ENCODE results near the gene ICE1. TPM values are rescaled to one million over a fixed set of nuclear protein-coding genes. Genes with fewer than 3 reads are reported as not detected.
A peak's percentile ranks its signal among the peaks of the same experiment; 100 is the strongest.

Gene ICE1
- total and polyA plus RNA-seq, 9 of the 15 experiments (the other 6 are each of a cell fraction or from before 2014, with no cell fraction given) = 4.9 to 47.4 (median 28.2) TPM

- CTCF ChIA-PET (ENCODE audit: low intra/inter-chr PET ratio) = no interaction called here
- BruUV-seq (replicated peaks) = no TSS peak
- Histone ChIP-seq H3K27me3 (ENCODE audit: control insufficient read depth in 2 of 2, insufficient read depth in 2 of 2, low read length in 2 of 2) (peaks cover under 1 to 5% of the 10 kb centered on the region in 2 experiments; a peak in 2 of 5 replicates), H2AFZ (ENCODE audit: low read depth, low read length) (peak overlapping the region; percentile 42), H3K9me1 (ENCODE audit: control insufficient read depth, insufficient read depth, low read length) (no peaks in the 10 kb centered on the region), H4K20me1 (replicated peaks; ENCODE audit: control insufficient read depth, insufficient read depth, low read length) (no peaks in the 10 kb centered on the region), H3K9ac (ENCODE audit: insufficient read depth in 1 of 2, low read depth in 2 of 2, low read length in 2 of 2) (no peak overlapping the region), H3K27ac (ENCODE audit: extremely low read depth, low read depth, low read length) (peak overlapping the region; percentile 31; the same call in 1 of the 3 replicates), H3K9me3 (replicated peaks; ENCODE audit: control insufficient read depth, insufficient read depth, low read depth, low read length) (no peaks in the 10 kb centered on the region), H3K36me3 (ENCODE audit: control insufficient read depth, insufficient read depth, low read length) (no peaks in the 10 kb centered on the region), H3K4me2 (ENCODE audit: insufficient read depth, low read length) (peak overlapping the region; percentile 38), H3K79me2 (ENCODE audit: control insufficient read depth, insufficient read depth, low read length) (no peaks in the 10 kb centered on the region), H3K4me3 (no peak overlapping the region), H3K4me1 (replicated peaks in 1 of 2; ENCODE audit: control insufficient read depth in 2 of 2, insufficient read depth in 2 of 2, low read length in 2 of 2) (peaks cover 0 to 17% of the 10 kb centered on the region in 2 experiments; a peak in 3 of 5 replicates)
- FAIRE-seq (peak; percentile 29), DNase-seq (ENCODE audit: extremely low read depth in 1 of 4, low spot score in 3 of 4) (peak in 2 of 4 experiments; percentile 34 to 35), ATAC-seq (peak; percentile 47)
- POLR2A ChIA-PET = interaction anchor here (0.6 to 2.0 kb wide), 3 partner anchors 10 to 83 kb away, joined by 3 to 10 read pairs (median 4); no protein-coding TSS in a partner anchor
- intact Hi-C loops (cut with micrococcal nuclease) (no loop called here), in situ Hi-C loops (cut with MboI) (no loop called here)
- WGBS (ENCODE audit: insufficient coverage, low coverage, missing lambda C conversion rate) = 1% methylated on average over 6 of the region's 6 CpGs
- TF ChIP-seq BRD4 (IDR thresholded peaks at IDR 0.05) (no peak), PREB (CRISPR knock-in tag; IDR thresholded peaks at IDR 0.05) (no peak), ZBTB8A (IDR thresholded peaks at IDR 0.05; ENCODE audit: partially characterized antibody) (no peak), GTF3C2 (IDR thresholded peaks at IDR 0.05; ENCODE audit: borderline replicate concordance, extremely low read depth, insufficient read length) (no peak), ETS2 (tag; IDR thresholded peaks at IDR 0.05; ENCODE audit: borderline replicate concordance, poor library complexity, severe bottlenecking) (no peak), CBFA2T2 (conservative IDR thresholded peaks at IDR 0.05) (peak; percentile 37; the same call in 1 of the 2 replicates), CTCFL (IDR thresholded peaks at IDR 0.05; ENCODE audit: borderline replicate concordance, insufficient read depth, low read depth, low read length, poor library complexity, severe bottlenecking) (no peak), ZNF77 (CRISPR knock-in tag; IDR thresholded peaks at IDR 0.05) (no peak), ARID1B (IDR thresholded peaks at IDR 0.05) (no peak), STAT5B (CRISPR knock-in tag; IDR thresholded peaks at IDR 0.05) (no peak), ATF3 (IDR thresholded peaks at IDR 0.05) (no peak; the same call in 1 of the 2 replicates), ATF3 (CRISPR knock-in tag; conservative IDR thresholded peaks at IDR 0.05) (0 out of 2 replicates have a peak, but pooled peaks have one; percentile 16), TAF15 (IDR thresholded peaks at IDR 0.05; ENCODE audit: low read depth, low read length) (no peak), ZFX (CRISPR knock-in tag; IDR thresholded peaks at IDR 0.05) (no peak)
These were observed 48.3 kb upstream of the ICE1 start for GRCh38 chr5:5374009-5374715.

Data from K562 (cell line).